ENCODE data around the gene CACHD1. TPM values are rescaled to one million over a fixed set of nuclear protein-coding genes. Genes with fewer than 3 reads are reported as not detected.

The CACHD1 gene
- total RNA-seq, 2 donors from 2014 or later: 8.6 to 12.9 TPM

- Histone ChIP-seq H3K4me3 (no peak overlapping the region), H3K27ac (no peak overlapping the region), H3K4me1 (no peaks in the 10 kb centered on the region), H3K27me3 (no peaks in the 10 kb centered on the region), H3K36me3 (replicated peaks in 1 of 2; ENCODE audit: insufficient read depth in 1 of 2, low read depth in 2 of 2) (no peaks in the 10 kb centered on the region), H3K9me3 (no peaks in the 10 kb centered on the region)
- ATAC-seq: no peak
- no peak for DNase-seq
- TF ChIP-seq CTCF (IDR thresholded peaks at IDR 0.05) (no peak), POLR2A (IDR thresholded peaks at IDR 0.05) (no peak)
- intact Hi-C loops (cut with DNase I): no loop called here
- 84 to 87% methylated on average over 5 of the region's 5 CpGs for WGBS, 2 donors
These were observed 94.1 kb downstream of the CACHD1 start for GRCh38 chr1:64563958-64564565.

GRCh38 chr1:64564891-64565290 lies 95.0 kb downstream of the CACHD1 start:
- ATAC-seq: no peak
- H3K4me1 ChIP-seq: no peaks in the 10 kb centered on the region
- H3K36me3 ChIP-seq (replicated peaks in 1 of 2; ENCODE audit: insufficient read depth in 1 of 2, low read depth in 2 of 2): no peaks in the 10 kb centered on the region
- intact Hi-C loops (cut with DNase I): no loop called here
- H3K9me3 ChIP-seq: no peaks in the 10 kb centered on the region
- 88 to 95% methylated on average over 3 of the region's 3 CpGs for WGBS, 2 donors
- no peak overlapping the region for H3K4me3 ChIP-seq
- no peaks in the 10 kb centered on the region for H3K27me3 ChIP-seq
- no peak for TF ChIP-seq CTCF (IDR thresholded peaks at IDR 0.05)
- no peak overlapping the region for H3K27ac ChIP-seq
- DNase-seq: no peak

GRCh38 chr1:64567426-64568170 lies 97.7 kb downstream of the CACHD1 start:
- ATAC-seq: no peak
- 66 to 79% methylated on average over 7 of the region's 7 CpGs for WGBS, 2 donors

GRCh38 chr1:64568171-64568450 lies 98.2 kb downstream of the CACHD1 start:
- TF ChIP-seq CTCF (IDR thresholded peaks at IDR 0.05): no peak
- no peak for TF ChIP-seq POLR2A (IDR thresholded peaks at IDR 0.05)
- Histone ChIP-seq H3K27ac (no peak overlapping the region), H3K4me3 (no peak overlapping the region), H3K9me3 (no peaks in the 10 kb centered on the region), H3K4me1 (no peaks in the 10 kb centered on the region), H3K36me3 (replicated peaks in 1 of 2; ENCODE audit: insufficient read depth in 1 of 2, low read depth in 2 of 2) (no peaks in the 10 kb centered on the region), H3K27me3 (no peaks in the 10 kb centered on the region)
- no peak for ATAC-seq
- WGBS, 2 donors: 70 to 80% methylated on average over 4 of the region's 4 CpGs
- intact Hi-C loops (cut with DNase I): no loop called here
- DNase-seq: no peak

More at GRCh38 chr1:64567426-64568170, 97.7 kb downstream of the CACHD1 start:
- H3K4me3 ChIP-seq: no peak overlapping the region
- no peak for DNase-seq
- H3K27ac ChIP-seq: no peak overlapping the region
- H3K4me1 ChIP-seq: no peaks in the 10 kb centered on the region
- no peaks in the 10 kb centered on the region for H3K27me3 ChIP-seq
- no peak for TF ChIP-seq CTCF (IDR thresholded peaks at IDR 0.05)
- no peak for TF ChIP-seq POLR2A (IDR thresholded peaks at IDR 0.05)
- intact Hi-C loops (cut with DNase I): no loop called here
- H3K9me3 ChIP-seq: no peaks in the 10 kb centered on the region
- no peaks in the 10 kb centered on the region for H3K36me3 ChIP-seq (replicated peaks in 1 of 2; ENCODE audit: insufficient read depth in 1 of 2, low read depth in 2 of 2)

- ATAC-seq (no peak), DNase-seq (no peak)
- H3K4me3 ChIP-seq: no peak overlapping the region
- TF ChIP-seq CTCF (IDR thresholded peaks at IDR 0.05): no peak
- no peak for TF ChIP-seq POLR2A (IDR thresholded peaks at IDR 0.05)
- H3K4me1 ChIP-seq: no peaks in the 10 kb centered on the region
- intact Hi-C loops (cut with DNase I): no loop called here
- no peaks in the 10 kb centered on the region for H3K27me3 ChIP-seq
- 63 to 88% methylated on average over 4 of the region's 4 CpGs for WGBS, 2 donors
- H3K36me3 ChIP-seq (replicated peaks in 1 of 2; ENCODE audit: insufficient read depth in 1 of 2, low read depth in 2 of 2): no peaks in the 10 kb centered on the region
- H3K27ac ChIP-seq: no peak overlapping the region
- H3K9me3 ChIP-seq: no peaks in the 10 kb centered on the region
These were observed 99.5 kb downstream of the CACHD1 start for GRCh38 chr1:64569411-64569810.

Measured in body of pancreas (tissue), 4 donors.